GM06990 (cell line): Measurements from ENCODE around the gene HEY2.
A peak's percentile ranks its signal among the peaks of the same experiment; 100 is the strongest.

Experiments
- DNase-seq: peaks from one replicate; pipeline ENCODE4 v3.0.0-alpha.2; 2011; ENCODE audit not compliant: insufficient read length; ENCODE audit errors: extremely low read depth
- H3K27me3 ChIP-seq: replicated peaks from 2 replicates; pipeline ENCODE4 v1.6.0; 2011; ENCODE audit warnings: low read length; ENCODE audit not compliant: control insufficient read depth, insufficient read depth
- H3K36me3 ChIP-seq: 2 replicates; pipeline ENCODE4 v1.5.1; 2011; ENCODE audit warnings: low read length; ENCODE audit not compliant: control insufficient read depth, insufficient read depth
- H3K4me3 ChIP-seq: replicated peaks from 2 replicates; pipeline ENCODE4 v1.5.1; 2011; ENCODE audit warnings: low read depth, mild to moderate bottlenecking, control low read depth, low read length
- CTCF ChIP-seq: IDR thresholded peaks from 2 replicates; pipeline ENCODE4 v1.5.1; 2011; ENCODE audit warnings: low read length, control low read depth, mild to moderate bottlenecking, inconsistent platforms; ENCODE audit not compliant: insufficient read depth, poor library complexity, severe bottlenecking

HEY2 gene

GRCh38 chr6:125711013-125711675 is 38.3 kb upstream of the HEY2 start:
- Histone ChIP-seq H3K36me3 (no peaks in the 10 kb centered on the region), H3K27me3 (no peaks in the 10 kb centered on the region), H3K4me3 (no peak overlapping the region)
- no peak for TF ChIP-seq CTCF
- no peak for DNase-seq

DNA sequence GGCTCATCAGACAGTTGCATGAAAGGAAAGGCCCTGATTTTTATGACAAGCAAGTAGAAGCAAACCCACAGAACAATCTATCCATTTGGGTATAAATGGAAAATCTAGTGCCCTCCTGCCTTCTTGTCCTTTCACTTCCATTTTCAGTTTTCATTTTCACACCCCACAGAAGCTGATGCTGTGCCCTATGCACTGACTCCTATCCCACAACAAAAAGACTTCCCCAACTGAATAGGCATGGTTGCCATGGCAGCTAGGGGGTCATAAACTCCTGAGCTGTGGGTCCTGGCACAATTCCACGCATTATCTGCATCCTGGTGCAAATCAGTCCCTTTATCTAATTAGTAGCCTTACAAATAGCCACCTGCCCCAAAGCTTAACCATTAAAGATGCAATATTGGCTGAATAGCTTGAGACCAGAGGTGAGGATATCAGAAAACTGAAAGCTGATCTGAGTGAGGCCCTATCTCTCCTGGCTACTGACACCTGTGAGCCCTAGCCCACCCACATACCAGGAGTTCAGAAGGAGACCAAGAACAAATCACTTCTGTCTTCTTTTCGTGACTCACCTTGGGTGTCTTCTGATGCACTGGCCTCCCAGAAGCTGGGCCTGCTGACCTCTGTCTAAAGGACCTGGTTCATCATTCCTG is 34.9 kb upstream of the HEY2 start:
- TF ChIP-seq CTCF, result no peak
- no peaks in the 10 kb centered on the region for H3K36me3 ChIP-seq
- peak; percentile 25 for DNase-seq
- H3K27me3 ChIP-seq, result no peaks in the 10 kb centered on the region
- H3K4me3 ChIP-seq, result no peak overlapping the region

DNA sequence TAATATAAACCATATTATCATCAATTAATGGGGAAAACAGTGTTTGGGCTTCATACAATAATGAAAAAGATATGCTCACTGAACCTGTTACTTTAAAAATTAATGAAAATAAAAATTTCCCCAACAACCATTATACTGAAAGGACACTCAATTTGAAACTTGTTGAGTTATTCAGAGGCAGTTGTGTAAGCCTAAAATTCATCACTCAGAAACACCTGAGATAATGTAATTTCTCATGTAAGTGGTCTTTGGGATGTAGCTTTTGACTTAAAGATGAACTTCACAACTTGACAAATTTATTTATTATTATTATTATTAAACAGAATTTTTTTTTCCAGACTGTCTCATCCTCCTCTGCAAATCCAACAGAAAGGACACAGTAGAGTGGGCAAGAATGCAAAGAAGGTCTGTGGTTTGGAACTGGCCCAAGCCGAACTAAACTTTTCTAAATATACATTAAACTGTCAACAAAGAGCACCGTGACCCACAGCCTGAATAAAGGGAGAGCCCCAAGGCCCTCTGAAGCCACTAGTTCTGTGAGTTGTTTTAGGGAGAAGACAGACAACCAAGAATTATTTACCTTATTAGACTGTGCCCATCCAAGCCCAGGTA is 32.2 kb upstream of the HEY2 start:
- H3K4me3 ChIP-seq, result no peak overlapping the region
- H3K27me3 ChIP-seq, result no peaks in the 10 kb centered on the region
- DNase-seq, result peak; percentile 28
- H3K36me3 ChIP-seq, result no peaks in the 10 kb centered on the region
- TF ChIP-seq CTCF, result no peak

- no peak for TF ChIP-seq CTCF
- H3K4me3 ChIP-seq, result no peak overlapping the region
- DNase-seq, result no peak
Measured at GRCh38 chr6:125718109-125718508, 31.3 kb upstream of the HEY2 start.

GRCh38 chr6:125722886-125723285 is 26.5 kb upstream of the HEY2 start:
- TF ChIP-seq CTCF, result no peak
- no peak for DNase-seq
- Histone ChIP-seq H3K27me3 (no peaks in the 10 kb centered on the region), H3K4me3 (no peak overlapping the region), H3K36me3 (no peaks in the 10 kb centered on the region)

More at GRCh38 chr6:125718109-125718508, 31.3 kb upstream of the HEY2 start:
- Histone ChIP-seq H3K36me3 (no peaks in the 10 kb centered on the region), H3K27me3 (no peaks in the 10 kb centered on the region)
